ENCODE measurements around the gene LCLAT1.
"Not testable (repeated sequence)": the region's sequence is repeated elsewhere in the genome, so short reads cannot be mapped to it uniquely, and the experiment has no call there.

LCLAT1 gene

DNA sequence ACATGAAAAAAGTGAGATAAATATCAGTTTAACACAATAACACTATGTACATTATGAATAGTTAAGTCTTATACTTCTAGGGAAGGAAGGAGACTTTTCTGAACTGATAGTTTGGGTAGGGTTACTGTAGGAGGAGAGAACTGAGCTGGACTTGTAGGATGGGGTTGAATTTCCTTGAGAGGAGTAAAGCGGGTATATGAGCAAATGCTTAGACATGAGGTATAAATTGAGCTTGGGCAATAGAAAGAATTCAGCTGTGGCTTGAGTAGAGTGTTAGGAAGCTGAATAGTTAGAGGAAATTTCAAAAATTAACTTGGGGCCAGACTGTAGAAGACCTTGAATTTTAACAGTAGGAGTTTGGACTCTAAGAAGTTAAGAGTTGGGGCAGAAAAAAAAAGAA, 45.1 kb downstream of the LCLAT1 start:
- no peak for DNase-seq

DNA sequence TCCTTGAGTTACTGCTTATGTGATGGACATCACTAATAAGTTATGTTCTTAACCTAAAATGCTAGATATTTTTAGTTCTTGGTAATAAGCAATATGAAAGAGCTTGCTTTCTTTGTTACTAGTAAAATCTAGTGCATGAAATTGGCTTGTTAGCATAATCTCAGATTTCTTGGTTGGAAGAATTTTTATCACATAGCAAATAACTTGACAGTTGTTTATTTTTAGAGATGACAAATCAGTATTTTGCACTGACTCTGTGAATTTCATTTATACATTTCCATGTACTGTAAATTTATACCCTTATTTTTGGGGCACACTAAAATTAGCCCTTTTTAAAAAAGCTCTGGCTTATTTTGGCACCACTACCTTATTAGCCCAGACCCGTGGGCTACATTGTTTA, 45.6 kb downstream of the LCLAT1 start:
- no peak for DNase-seq

DNA sequence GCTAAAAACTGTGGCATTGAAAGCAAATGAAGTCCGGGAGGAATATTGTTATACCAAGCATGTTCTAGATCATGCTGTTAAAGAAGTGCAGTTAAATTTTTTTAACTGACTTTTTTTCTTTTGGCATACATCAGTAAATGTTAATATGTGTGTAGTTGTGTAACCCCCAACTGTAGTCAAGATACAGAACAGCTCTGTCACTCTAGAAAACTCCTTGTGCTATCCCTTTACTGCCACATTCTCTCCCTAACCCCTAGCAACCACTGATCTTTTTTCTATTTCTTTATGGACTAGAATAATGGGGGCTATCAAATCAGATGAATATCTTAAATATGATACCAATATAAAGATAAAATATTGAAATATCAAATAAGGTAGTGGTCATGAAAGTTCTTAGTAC, 46.4 kb downstream of the LCLAT1 start:
- DNase-seq, result no peak

- DNase-seq, result not testable (repeated sequence)
These were observed 48.9 kb downstream of the LCLAT1 start for GRCh38 chr2:30495896-30496295.

- DNase-seq, result no peak
These were observed 52.6 kb downstream of the LCLAT1 start for GRCh38 chr2:30499681-30500080.

DNA sequence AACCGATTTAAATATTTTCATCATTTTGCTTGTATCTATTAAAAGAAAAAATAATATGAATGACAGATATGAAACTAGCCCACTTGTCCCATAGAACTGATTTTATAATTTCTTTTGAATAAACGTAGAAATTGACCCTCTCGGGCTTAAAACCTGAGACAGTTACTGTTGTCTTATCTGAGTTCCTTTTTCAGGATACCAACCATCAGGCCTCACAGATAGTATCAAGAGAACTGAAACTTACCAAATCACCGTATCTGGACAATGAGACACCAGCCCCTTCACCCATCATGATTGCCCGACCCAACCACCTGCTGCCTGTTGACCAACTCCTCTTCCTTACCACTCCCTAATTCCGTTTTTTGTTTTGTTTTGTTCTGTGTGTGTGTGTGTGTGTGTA, 53.7 kb downstream of the LCLAT1 start:
- no peak for DNase-seq

DNA sequence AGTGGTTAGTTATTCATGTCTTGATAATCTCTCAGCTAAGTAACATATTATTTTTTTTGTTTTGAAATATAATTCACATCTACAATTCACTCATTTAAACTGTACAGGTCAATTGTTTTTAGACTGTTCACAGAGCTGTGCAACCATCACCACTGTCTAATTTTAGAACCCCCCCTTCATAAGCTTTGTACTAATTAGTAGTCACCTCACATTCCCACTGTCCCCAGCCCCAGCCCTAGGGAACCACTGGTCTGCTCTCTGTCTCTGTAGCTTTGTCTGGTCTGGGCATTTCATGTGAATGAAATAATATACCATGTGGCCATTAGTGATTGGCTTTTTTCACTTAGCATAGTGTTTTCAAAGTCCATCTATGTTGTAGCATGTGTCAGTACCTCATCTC, 55.3 kb downstream of the LCLAT1 start:
- no peak for DNase-seq

- no peak for DNase-seq
These were observed 56.1 kb downstream of the LCLAT1 start for GRCh38 chr2:30503007-30503694.

GRCh38 chr2:30503695-30504052, 56.6 kb downstream of the LCLAT1 start:
- no peak for DNase-seq

GRCh38 chr2:30504731-30505130, 57.7 kb downstream of the LCLAT1 start:
- DNase-seq, result no peak

- DNase-seq, result no peak
These were observed 58.6 kb downstream of the LCLAT1 start for GRCh38 chr2:30505500-30506180.

DNA sequence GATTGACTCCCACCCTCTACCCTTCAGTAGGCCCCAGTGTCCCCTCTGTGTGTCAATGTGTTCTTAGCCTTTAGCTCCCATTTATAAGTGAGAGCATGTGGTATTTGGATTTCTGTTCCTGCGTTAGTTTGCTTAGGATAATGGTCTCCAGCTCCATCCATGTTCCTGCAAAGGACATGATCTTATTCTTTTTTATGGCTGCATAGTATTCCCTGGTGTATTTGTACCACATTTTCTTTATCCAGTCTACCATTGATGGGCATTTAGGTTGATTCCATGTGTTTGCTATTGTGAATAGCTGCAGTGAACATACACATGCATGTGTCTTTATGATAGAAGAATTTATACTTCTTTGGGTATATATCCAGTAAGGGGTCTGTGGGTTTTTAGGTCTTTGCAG, 60.4 kb downstream of the LCLAT1 start:
- DNase-seq, result not testable (repeated sequence)

GRCh38 chr2:30509716-30510115, 62.7 kb downstream of the LCLAT1 start:
- DNase-seq, result no peak

DNA sequence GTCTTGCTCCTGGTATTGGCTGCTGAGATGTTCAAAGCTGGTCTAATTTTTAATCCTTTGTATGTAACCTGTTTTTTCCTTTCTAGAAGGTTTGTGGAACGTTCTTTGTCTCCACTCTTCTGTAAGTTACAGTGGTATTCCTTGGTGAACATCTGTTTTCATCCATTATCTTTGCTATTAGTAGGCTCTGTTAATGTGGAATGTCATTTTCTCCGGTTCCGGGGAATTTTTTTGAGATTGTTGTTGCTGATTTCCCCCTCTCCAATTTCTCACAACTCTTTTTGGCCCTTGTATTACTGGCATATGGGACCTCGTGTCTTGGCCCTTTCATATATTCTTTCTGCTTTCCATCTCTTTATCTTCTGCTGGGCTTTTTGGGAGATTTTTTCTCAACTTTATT, 63.4 kb downstream of the LCLAT1 start:
- no peak for DNase-seq

- no peak for DNase-seq
These were observed 64.4 kb downstream of the LCLAT1 start for GRCh38 chr2:30511122-30512083.

- DNase-seq, result no peak
These were observed 65.3 kb downstream of the LCLAT1 start for GRCh38 chr2:30512243-30512886.

- not testable (repeated sequence) for DNase-seq
These were observed 66.6 kb downstream of the LCLAT1 start for GRCh38 chr2:30513649-30514048.

DNA sequence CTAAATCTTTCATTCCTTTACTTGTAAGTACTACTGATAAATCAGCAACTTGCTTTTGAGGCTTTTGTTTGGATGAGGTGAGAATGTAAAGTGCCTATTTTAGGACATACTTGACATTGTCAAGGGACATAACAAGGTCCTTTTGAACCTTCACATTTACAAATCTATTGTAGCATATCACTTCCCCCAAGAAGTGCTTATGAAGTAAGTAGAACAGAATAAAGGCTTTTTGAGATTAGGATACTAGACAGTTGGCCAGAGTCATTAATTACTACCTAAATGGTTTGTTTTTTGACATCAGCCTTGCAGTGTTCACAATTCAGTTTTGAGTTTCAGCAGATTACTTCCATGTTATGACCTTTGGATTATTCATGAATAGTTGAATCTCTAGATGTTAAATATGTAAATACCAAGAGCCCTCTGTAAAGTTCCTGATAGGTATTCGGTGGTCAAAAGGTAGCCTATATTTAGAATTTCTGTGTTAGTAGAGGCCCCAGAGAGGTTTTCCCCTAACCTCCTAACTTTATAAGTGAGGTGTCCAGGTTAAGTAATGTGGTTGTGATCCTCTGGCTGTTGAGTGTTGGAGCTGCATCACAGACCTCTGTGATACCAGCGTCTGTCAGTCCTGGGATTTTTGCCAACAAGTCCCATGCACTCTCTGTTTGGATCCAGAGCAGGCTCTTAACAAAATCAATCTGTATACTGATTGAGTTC, 67.2 kb downstream of the LCLAT1 start:
- DNase-seq, result no peak

DNA sequence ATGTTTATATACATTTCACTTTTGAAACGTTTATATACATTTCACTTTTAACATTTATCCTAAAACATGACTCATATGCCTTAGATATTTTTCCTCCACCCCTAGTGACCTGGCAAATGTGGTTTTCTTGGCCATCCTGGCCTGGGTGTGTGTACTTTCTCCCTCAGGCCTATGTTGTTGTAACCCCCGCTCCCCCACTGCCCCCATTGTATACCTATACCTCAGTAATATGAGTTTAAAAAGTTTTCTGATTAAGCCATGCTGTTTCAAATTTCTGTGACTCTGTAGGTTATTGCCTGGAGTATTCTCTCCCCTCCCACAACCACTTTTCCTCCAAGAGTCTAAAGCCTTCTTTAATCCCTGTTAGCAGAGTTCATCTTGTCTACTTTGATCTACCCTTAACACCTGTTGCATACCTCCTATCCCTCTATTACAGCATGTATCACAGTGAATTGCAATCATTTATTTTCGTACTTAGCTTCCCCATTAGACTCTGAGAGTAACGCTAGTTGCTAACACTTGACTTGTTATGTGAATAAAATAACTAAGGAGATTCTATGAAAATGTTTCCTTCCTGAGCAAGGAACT, 67.9 kb downstream of the LCLAT1 start:
- DNase-seq, result no peak

DNA sequence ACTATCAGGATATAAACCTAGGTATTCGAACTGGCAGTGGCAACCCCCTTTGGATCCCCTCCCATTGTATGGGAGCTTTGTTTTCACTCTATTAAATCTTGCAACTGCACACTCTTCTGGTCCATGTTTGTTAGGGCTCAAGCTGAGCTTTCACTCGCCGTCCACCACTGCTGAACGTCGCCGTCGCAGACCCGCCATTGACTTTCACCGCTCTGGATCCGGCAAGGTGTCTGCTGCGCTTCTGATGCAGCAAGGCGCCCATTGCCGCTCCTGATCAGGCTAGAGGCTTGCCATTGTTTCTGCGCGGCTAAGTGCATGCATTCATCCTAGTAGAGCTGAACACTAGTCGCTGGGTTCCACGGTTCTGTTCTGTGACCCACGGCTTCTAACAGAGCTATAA, 69.1 kb downstream of the LCLAT1 start:
- DNase-seq, result no peak

DNA sequence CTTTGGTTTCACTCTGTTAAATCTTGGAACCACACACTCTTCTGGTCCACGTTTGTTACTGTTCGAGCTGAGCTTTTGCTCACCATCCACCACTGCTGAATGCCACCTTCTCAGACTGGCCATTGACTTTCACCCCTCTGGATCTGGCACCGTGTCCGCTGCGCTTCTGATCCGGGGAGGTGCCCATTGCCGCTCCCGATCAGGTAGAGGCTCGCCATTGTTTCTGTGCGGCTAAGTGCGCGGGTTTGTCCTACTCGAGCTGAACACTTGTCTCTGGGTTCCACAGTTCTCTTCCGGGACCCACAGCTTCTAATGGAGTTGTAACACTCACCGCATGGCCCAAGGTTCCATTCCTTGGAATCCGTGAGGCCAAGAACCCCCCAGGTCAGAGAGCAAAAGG, 72.8 kb downstream of the LCLAT1 start:
- DNase-seq, result no peak

DNA sequence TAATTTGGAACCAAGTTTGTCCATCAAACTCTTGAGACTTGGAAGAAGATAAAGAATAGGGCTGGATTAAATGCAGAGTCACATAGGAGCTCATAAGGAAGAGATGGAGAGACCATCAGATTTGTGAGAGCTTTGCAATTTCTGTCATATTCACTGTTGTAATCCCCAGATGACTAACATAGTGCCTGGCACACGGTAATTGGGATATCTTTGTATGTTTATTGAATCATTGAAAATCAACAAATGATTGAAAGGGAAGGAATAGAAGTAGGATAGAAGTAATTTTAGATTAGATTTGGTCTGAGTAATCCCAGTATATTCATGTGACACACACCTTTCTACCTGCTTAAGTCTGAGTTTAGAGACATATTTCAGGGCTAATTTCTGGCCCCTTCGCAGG, 75.4 kb downstream of the LCLAT1 start:
- no peak for DNase-seq

Measured in NCI-H1048 (cell line).